KG1 (cell line): ENCODE results near the gene PRRG2.
A peak's percentile ranks its signal among the peaks of the same experiment; 100 is the strongest.

Experiments used
- DNase-seq: peaks from one replicate; lab custom pipeline; 2025; lab: John Stamatoyannopoulos, UW

PRRG2 gene

DNA sequence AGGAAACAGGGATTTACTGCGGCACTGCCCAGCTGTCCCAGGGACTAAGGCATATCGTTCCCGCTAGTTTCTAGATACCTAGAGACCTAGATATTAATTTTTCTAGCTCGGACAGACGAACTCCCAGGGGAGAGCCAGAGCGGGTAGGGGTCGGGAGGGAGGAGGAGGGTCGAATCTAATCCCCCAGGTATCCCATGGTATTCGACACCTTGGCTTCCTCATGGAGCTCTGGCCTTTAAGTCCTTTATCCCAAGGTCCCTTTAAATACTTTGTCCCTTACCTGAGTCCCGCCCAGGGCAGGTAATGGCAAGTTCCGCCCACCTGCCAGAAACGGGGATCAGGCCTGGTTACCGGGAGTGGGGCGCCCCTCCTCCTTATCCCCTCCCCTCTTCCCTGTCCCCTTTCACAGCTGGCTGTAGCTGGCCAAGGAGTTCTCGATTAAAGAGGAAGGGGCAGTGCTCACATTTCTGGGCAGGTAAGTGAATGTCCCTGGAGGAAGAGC, at the start of gene PRRG2:
PRRG2 (plus strand) TSS at position 310 of the 502 bp plus-strand sequence. CDS start 1,904 bp downstream, outside the sequence.
- no peak for DNase-seq

DNA sequence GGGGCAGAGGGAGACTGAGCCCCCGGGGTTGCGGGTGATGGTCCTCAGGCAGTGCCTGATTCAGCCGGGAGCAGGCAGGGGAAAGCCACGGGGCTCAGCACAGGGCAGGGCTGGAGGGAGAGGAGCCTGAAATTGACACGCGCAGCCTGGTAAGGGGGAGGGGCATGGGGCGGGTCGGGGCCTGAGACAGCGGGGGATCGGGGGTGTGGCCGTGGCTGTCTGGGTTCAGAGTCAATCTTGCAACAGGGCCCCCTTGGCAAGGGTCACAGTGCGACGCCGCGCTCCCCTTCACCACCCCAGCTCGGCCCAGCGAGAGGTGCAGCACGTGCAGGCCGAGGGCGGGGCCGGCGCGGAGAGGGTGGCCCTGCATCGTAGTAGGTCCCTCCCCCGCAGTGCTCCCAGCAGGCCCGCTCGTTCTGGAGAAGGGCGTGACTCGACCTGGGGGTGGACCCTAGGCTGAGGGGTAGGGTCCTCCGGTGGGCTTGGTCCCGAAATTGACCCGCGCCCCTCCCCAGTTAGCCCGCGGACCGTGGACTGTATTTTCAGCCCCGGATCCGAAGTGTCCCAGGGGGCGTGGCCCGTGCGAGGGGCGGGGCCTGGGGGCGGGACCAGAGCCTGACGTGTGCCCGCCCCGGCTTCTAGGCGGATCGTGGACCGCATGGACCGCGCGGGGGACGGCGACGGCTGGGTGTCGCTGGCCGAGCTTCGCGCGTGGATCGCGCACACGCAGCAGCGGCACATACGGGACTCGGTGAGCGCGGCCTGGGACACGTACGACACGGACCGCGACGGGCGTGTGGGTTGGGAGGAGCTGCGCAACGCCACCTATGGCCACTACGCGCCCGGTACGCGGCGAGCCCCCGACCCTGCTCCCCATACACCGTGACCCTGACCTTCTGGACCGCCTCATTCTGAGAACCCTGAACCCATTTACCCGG, 47.3 kb upstream of the PRRG2 start:
- DNase-seq: no peak

DNA sequence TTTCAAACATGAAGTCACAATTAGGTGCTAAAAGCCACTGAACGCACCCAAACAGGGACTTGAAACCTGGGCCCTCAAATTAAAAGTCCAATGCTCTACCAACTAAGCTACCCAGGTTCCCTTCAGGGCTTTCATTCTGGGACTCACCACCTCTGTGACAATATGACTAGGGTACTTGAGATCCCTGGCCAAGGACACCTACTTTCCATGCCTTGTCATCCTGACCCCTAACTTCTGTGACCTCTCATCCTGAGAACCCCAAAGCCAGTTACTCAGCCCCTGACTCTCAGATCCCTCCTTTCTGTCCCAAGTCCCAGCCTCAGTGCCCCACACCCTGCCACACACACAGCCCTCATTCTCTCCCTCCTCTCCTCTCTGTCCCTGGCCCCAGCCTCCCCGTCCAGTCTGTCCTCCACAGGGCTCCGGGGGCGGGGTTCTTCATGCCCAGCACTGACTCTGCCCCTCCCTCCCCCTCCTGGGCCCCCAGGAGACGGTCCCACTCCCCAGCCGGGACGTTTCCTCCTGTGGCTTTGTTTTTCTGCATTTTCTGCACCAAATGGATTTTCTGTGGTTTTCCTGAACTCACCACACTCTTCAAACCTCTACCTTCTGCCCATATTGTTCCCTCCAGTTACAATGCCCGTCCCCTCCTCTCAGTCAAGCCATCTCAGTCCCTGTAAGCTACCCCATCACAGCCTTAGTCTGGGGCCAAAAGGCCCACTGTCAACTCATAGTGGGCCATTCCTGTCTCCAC, 46.3 kb upstream of the PRRG2 start:
- peak; percentile 42 for DNase-seq

DNA sequence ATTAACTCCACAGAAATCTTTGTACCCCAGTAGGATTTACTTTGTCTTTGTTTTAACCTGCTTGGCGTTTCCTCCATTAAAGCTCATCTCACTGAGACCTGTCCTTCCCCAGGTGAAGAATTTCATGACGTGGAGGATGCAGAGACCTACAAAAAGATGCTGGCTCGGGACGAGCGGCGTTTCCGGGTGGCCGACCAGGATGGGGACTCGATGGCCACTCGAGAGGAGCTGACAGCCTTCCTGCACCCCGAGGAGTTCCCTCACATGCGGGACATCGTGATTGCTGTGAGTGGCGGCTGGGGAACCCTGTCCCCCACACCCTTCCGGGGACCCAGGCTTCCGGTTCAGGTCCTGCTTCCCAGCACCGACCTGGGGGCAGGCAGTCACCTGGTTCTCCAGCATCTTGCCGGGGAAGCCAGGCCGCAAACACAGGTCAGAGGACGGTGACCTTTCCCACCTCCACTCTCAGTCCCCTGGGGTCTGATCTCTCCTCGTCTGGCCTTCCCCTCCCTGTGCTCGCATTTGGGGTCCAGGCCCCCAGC, 44.1 kb upstream of the PRRG2 start:
- no peak for DNase-seq

DNA sequence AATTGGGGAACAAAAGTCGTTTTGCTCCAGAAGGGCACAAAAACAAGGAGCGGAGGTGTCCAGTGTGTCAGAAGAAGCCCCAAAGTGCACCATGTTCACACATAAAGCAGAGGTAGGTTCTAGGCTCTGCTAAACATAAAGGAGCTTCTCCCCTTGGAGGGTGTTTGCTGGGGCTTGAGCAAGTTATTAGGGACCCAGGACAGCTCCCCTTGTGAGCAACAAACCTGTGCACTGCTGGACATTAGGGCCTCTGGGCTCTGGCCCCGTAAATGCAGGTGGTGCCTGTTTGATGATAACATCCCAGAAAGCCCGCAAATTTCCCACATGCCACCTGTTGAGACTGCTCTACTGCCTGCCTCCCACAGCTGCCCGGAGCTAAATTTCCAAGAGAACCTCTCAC, 42.5 kb upstream of the PRRG2 start:
- no peak for DNase-seq

DNA sequence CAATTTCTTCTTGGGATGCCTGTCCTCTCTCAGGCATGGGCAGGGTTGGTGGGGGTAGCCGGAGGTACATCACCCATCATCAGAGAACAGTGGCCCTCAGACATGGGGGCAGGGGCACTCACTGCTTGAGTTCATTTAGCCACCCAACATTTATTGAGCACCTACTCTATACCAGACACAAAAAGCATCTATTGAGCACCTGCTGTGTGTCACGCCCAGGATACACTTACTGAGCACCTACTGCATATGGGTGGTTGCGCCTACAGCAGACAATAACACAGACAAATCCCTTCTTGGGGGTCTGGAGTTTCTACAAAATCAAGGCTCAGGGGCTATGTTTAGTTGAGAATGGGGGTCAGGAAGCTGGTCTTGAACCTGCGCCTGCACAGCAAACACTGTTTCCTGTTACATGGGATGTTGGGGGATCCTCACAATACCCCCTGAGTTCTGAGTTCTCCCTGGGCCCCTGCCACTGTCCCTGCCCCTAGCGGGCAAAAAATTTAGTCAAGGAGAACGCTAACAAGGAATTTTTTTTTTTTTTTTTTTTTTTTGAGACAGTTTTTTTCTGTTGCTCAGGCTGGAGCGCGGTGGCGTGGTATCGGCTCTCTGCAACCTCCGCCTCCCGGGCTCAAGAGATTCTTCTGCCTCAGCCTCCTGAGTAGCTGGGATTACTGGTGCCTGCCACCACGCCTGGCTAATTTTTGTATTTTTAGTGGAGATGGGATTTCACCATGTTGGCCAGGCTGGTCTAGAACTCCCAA, 41.7 kb upstream of the PRRG2 start:
- no peak for DNase-seq

DNA sequence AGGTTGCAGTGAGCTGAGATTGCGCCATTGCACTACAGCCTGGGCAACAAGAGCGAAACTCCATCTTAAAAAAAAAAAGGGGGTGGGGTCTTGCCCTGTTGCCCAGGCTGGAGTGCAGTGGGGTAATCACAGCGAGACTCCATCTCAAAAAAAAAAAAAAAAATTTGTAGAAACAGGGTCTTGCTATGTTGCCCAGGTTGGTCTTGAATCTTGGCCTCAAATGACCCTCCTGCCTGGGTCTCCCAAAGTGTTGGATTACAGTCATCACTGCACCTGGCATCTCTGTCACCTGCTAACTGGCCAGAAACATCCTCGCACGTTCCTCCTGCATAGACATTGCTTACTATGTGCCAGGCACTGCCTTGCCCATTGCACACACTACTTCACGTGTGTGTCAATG, 39.2 kb upstream of the PRRG2 start:
- DNase-seq: no peak

DNA sequence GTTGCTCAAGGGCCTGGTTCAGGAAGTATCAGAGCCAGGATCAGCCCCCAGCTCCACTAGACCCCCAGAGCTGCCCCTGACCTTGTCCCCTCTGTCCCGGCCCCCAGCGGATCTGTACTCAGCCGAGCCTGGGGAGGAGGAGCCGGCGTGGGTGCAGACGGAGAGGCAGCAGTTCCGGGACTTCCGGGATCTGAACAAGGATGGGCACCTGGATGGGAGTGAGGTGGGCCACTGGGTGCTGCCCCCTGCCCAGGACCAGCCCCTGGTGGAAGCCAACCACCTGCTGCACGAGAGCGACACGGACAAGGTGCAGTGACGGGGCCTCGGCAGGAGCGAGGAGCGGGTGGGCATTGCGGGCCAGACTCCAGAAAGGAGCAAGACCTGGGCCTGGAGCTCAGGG, 38.7 kb upstream of the PRRG2 start:
- DNase-seq: no peak

DNA sequence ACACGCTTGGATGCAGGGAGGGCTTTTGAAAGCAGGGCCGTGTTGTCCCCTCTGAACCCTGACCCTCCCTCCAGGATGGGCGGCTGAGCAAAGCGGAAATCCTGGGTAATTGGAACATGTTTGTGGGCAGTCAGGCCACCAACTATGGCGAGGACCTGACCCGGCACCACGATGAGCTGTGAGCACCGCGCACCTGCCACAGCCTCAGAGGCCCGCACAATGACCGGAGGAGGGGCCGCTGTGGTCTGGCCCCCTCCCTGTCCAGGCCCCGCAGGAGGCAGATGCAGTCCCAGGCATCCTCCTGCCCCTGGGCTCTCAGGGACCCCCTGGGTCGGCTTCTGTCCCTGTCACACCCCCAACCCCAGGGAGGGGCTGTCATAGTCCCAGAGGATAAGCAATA, 38.1 kb upstream of the PRRG2 start:
- no peak for DNase-seq

DNA sequence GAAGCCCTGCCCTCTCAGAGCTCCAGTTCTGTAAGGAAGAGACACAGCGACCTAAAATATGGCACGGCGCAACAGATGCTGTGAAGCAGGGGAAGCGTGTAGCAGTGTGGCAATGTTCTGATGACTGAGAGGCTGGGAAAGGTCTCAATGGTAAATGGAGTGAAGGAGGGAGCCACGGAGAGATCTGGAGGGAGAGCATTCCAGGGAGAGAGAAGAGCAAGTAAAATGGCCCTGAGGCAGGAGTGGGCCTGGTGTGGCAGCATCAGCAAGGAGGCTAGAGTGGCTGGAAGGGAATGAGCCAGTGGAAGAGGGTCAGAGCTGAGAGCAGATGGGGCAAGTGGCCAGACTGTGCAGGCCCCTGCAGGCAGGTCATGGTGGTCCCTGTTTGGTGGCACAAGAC, 37.0 kb upstream of the PRRG2 start:
- no peak for DNase-seq

DNA sequence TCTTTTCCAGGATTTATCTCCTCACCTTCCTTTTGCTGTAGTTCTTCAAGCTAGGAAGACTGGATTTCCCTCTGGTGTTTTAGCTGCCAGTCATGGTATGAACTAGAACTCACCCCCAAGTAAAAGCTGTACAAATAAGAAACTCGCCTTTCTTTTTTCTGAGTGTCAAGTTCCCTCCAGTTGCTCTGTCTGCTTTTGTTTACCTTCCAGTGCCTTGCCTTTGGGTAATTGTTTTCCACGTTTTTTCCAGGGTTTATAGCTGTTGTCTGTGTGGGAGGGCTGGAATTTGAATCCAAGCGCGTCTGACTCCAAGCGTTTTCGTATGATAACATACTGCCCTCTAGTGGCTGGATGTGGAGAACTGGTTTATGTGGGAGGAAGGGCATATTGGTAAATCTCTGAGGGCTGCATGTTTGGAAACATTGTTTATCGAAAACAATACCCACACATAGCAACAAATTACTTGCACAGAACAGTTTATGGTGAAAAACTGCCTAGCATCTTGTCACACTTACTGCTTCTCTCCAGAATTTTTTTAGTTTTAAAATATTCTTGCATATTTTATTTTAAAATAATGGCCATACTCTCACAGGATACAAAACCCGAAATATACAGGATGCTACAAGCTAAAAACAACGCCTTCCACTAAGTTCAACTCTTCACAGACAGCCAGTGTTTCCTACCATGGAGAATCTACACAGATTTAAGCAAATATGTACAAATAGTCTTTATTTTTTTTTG, 34.1 kb upstream of the PRRG2 start:
- DNase-seq: peak; percentile 73

DNA sequence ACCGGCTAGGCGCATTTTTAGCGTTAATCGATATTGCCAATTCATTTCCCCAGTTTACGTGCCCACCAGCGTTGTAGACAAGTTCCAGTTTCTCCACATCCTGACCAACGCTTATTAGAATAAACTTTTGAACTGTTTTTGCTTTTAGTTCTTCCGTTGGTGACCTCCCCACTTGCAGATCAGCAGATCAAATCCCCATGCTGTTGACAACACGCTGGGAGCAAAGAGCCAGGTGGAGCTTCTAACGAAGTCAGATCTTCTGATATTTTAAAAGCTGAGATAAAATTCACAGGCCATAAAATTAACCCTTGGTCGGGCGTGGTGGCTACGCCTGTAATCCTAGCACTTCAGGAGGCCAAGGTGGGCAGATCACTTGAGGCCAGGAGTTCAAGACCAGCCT, 32.1 kb upstream of the PRRG2 start:
- DNase-seq: no peak

DNA sequence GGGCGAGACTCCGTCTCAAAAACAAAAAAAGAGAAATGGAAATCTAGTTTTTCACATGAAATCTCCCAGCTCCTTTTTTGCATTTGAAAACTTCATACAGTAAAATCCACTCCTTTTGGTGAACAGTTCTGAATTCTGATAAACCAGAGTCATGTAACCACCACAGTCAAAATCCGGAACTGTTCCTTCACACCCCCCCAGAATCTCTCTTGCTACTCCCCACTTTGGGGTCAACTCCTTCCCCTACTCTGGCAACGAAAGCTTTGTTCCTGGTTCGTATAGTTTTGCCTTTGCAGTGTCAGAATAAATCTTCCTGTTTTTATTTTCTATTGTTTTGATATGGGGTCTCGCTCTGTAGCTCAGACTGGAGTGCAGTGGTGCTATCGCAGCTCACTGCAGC, 29.6 kb upstream of the PRRG2 start:
- no peak for DNase-seq

DNA sequence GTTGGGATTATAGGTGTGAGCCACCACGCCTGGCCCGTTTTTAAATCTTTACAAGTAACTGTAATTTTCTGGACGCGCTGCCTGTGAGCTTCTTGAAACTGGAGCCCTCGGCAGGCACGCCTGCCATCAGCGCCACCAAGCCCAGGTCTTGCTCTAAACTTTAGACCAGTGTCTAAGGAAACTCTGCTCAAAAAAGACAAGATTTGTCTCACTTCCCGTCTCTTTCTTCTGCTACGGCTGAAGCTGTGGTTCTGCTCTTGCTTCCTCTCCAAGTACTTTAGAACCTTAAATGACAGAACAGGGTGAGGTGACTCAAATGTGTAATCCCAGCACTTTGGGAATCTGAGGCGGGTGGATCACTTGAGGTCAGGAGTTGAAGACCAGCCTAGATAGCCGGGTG, 28.4 kb upstream of the PRRG2 start:
- DNase-seq: no peak

DNA sequence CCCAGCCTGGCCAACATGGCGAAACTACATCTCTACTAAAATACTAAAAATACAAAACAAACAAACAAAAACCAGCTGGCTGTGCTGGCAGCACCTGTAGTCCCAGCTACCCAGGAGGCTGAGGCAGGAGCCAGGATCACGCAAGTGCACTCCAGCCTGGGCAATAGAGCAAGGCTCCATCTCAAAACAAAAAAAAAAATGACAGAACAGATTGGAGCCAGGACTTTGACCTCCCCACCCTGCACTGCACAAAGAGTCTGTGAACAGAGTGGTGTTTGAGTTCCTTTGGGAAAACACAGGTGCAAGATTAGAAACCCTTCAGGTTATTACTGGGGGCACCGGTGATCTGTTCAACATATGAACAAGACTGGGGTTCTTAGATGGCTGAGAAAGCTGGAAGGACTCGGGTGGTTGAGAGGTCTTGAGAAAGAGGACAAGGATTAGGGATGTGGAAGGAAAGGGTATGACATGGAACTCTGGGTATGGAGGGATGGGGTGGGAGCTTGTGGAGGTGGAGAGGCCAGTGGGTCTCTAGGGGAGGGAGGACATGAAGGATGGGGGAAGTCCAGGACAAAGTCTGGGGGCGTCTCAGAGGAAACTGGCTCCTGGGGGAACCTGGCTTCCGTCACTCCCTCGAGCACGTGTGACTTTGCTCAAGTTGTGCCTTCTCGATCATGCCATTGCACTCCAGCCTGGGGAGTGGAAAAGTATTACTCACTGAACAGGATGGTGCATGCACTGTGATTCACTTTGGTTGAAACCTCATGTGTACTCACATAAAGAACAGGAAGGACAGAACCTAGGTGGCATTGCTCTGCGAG, 27.5 kb upstream of the PRRG2 start:
- DNase-seq: no peak

DNA sequence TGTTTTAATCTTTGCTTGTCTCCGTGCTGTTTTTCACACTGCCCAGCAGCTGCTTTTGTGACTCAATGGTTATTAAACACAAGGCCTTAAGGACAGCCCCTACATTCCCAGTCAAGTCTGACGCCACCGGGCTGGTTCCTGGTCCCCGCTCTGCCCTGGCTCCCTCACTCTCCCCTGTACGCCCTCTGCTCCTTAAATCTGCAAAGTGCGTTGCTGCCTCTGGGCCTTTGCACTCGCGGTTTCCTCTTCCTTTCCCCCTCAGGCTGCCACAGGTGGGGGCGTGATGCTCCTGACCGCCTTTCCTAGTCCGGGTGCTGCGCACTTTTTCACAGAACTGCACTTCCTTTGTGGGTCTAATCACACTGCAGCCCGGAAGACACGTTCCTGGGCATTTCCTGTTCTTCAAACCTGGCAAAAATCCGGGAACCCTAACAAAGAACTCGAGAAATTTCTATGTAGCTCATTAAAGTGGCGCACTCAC, 26.4 kb upstream of the PRRG2 start:
- DNase-seq: no peak

DNA sequence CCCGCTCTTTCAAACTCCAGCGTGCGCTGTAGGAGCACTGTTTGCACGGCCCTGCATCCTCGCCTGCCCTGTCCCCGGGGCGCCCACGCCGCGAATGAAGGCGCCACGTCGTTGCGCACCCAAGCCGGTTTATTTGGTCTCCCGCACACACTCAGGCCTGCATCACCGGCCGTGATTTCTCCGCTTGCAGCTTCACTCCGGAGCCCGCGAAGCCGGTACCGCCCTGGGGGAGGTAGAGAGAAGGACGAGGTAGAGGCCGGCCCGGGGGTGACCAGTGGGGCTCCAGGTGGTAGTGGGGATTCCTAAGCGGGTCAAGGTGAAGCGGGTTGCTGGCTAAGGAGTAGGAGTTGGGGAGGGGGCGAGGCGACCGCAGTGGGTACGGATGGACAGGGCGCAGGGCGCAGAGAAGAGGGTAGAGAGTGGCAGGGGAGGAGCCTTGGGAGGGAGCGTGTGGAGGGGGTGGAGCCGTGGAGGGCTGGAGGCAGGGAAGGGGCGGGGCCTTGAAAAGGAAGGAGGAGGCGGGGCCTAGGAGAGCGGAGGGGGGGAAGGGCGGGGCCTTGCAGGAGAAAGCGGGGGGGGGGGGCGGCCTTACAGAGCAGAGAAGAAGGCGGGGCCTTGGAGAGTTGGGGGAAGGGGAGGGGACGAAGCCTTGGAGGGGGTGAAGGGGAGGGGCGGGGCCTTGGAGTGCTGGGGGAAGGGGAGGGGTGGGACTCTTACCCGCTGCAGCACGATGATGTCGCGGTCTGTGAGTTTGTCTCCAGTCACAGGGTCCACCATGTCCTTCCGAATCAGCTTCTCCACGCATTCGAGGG, 25.3 kb upstream of the PRRG2 start:
- no peak for DNase-seq

DNA sequence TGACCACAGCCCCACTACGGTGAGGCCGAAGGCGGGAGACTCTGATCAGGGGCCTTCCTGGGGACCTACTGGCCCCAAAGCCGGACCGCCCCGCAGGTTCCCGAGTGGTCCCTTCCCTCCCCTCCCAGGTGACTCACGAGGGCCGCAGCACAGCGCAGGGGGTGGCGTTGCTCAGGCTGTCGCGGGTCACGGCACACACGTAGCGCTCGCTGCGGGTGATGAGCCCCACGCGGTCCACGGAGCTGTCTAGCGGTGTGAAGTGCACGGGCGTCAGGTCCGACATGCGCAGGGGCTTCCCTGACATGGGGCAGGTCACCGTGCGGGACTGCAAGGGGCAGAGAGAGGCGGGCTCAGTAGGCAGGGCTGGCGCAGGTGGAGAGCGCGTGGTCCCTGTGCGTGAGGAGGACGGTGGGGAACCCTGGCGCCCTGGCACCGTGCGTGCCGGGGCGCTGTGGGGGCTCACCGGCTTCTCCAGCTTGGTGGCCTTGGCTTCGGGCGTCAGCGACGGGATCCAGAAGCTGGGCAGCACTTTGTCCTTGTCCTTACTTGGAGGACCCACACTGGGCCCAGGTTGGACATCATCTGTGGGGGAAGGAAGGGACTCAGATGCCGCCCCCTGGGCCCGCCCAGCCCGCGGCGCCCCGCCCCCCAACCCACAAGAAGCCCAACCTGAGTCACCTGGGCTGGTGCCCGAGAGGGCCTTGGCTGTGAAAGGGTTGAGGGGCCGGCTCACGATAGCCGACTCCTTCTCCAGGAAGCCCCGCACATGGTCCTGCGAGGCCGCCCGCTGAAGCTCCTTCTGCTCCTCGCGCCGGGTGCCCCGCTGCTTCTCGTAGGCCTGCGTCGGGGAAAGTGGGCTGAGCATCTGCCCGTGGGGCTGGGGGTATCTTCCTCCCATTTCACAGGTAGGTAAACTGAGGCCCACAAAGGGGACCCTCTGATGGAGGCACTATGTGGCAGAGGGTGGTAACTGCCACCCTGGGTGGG, 24.4 kb upstream of the PRRG2 start:
- no peak for DNase-seq
